Right ventricle myocardium inferior (tissue), 1 donor: ENCODE results near the gene TUBB4B. TPM values are rescaled to one million over a fixed set of nuclear protein-coding genes. Genes with fewer than 3 reads are reported as not detected.
"Not testable (repeated sequence)": the region's sequence is repeated elsewhere in the genome, so short reads cannot be mapped to it uniquely, and the experiment has no call there.

Experiments
- ATAC-seq: fragments of 200-7000 bp; cut with Tn5 transposase; one replicate; pipeline ENCODE4 v1.9.1; 2020; ENCODE audit warnings: mild to moderate bottlenecking, moderate library complexity
- DNase-seq: peaks from one replicate; pipeline ENCODE4 v3.0.0; 2021; ENCODE audit errors: missing footprints
- intact Hi-C: fragments of 100-400 bp; cut with DNase I; formaldehyde crosslinking; loops from one replicate; pipeline ENCODE4 v1.11.0; 2022
- total RNA-seq: library from RNA; stranded (reverse); fragmentation: NEBNext Ultra II Directional; extraction: Animal tissue kit (Norgen Biotek cat#: 25700); gene quantifications from one replicate; pipeline ENCODE4 v1.2.1, GENCODE V29; 2021
- donor health status: DM: no; HTN: yes; CAD: no; lungs with severe emphysema.

TUBB4B gene
- total RNA-seq, 1 donor from 2014 or later: 620 TPM

- DNase-seq (no peak), ATAC-seq (no peak)
- intact Hi-C loops: no loop called here
These were observed 1.4 kb downstream of the TUBB4B start for GRCh38 chr9:137242269-137243203.

GRCh38 chr9:137243266-137243625 lies 2.2 kb downstream of the TUBB4B start:
- ATAC-seq, DNase-seq, intact Hi-C loops: not testable (repeated sequence)

GRCh38 chr9:137243626-137244485 lies 2.8 kb downstream of the TUBB4B start:
- DNase-seq (no peak), ATAC-seq (no peak)
- intact Hi-C loops: no loop called here

- ATAC-seq (no peak), DNase-seq (no peak)
- intact Hi-C loops: no loop called here
These were observed 3.7 kb downstream of the TUBB4B start for GRCh38 chr9:137244486-137245449.

GRCh38 chr9:137245450-137246421 lies 4.6 kb downstream of the TUBB4B start:
- no peak for ATAC-seq
- no peak for DNase-seq
- intact Hi-C loops: no loop called here

GRCh38 chr9:137247135-137247915 lies 6.2 kb downstream of the TUBB4B start:
- ATAC-seq (no peak), DNase-seq (no peak)
- intact Hi-C loops: no loop called here

GRCh38 chr9:137247916-137248175 lies 6.8 kb downstream of the TUBB4B start:
- DNase-seq (no peak), ATAC-seq (no peak)
- intact Hi-C loops: no loop called here

- intact Hi-C loops: no loop called here
- ATAC-seq (peak; percentile 43), DNase-seq (no peak)
These were observed 9.5 kb downstream of the TUBB4B start for GRCh38 chr9:137250329-137251193.

- DNase-seq (no peak), ATAC-seq (no peak)
- intact Hi-C loops: no loop called here
These were observed 10.0 kb downstream of the TUBB4B start, which contains the start of gene STPG3 for GRCh38 chr9:137251194-137251461. STPG3 (plus strand) TSS chr9:137251286; CDS start chr9:137251287, 1 bp downstream.

GRCh38 chr9:137251490-137252268 lies 10.6 kb downstream of the TUBB4B start:
- intact Hi-C loops: no loop called here
- DNase-seq (no peak), ATAC-seq (no peak)

- ATAC-seq: no peak
- DNase-seq: no peak
- intact Hi-C loops: no loop called here
These were observed 11.7 kb downstream of the TUBB4B start for GRCh38 chr9:137252555-137253506.

- DNase-seq: no peak
- intact Hi-C loops: no loop called here
- ATAC-seq: no peak
These were observed 12.9 kb downstream of the TUBB4B start for GRCh38 chr9:137253717-137254623.

- ATAC-seq (peak; percentile 86), DNase-seq (peak; percentile 97)
- intact Hi-C loops: no loop called here
These were observed 13.7 kb downstream of the TUBB4B start, which contains the start of gene NELFB for GRCh38 chr9:137254624-137255447. NELFB (plus strand) TSS chr9:137255327.
